Hepatocyte (in vitro differentiated cells): ENCODE measurements around the gene MCOLN3.

Source experiments
- CTCF ChIP-seq: fragments of 200-600 bp; sonication (generic); IDR thresholded peaks from 2 replicates; pipeline ENCODE4 v1.5.1; 2016; ENCODE audit warnings: antibody characterized with exemption, mild to moderate bottlenecking; ENCODE audit not compliant: poor library complexity
- EZH2 ChIP-seq: fragments of 200-600 bp; sonication (generic); IDR thresholded peaks from 2 replicates; pipeline ENCODE4 v1.6.1; 2016; ENCODE audit warnings: antibody characterized with exemption, mild to moderate bottlenecking, borderline replicate concordance
- EZH2phosphoT487 ChIP-seq: fragments of 200-600 bp; sonication (generic); IDR thresholded peaks from one replicate; pipeline ENCODE4 v1.6.1; 2018; ENCODE audit warnings: antibody characterized with exemption, mild to moderate bottlenecking, low read depth, moderate library complexity; ENCODE audit not compliant: unreplicated experiment, severe bottlenecking

GRCh38 chr1:85087659-85088407, 39.5 kb upstream of the MCOLN3 start:
- TF ChIP-seq CTCF (no peak), EZH2 (no peak), EZH2phosphoT487 (no peak)
